A673 (cell line): ENCODE data around the gene CACNA2D4. TPM values are rescaled to one million over a fixed set of nuclear protein-coding genes. Genes with fewer than 3 reads are reported as not detected.

Experiments
- BruUV-seq: library from RNA; stranded (reverse); fragments of 400-500 nt; replicated peaks from 2 replicates; lab custom pipeline; 2021; lab: Mats Ljungman, UMichigan
- CTCF ChIA-PET: fragments of 300-600 bp; sonication (Branson Sonifier 250); formaldehyde crosslinking; loops from one replicate; lab custom pipeline; 2022; ENCODE audit warnings: antibody characterized with exemption; lab: Charles Lee
- POLR2A ChIA-PET: fragments of 300-600 bp; sonication (Branson Sonifier 250); formaldehyde crosslinking; loops from one replicate; lab custom pipeline; 2022; ENCODE audit warnings: antibody characterized with exemption; ENCODE audit not compliant: low non-redundant PET; lab: Charles Lee
- DNase-seq: peaks from one replicate; pipeline ENCODE4 v3.0.0-alpha.2; 2015; ENCODE audit warnings: low spot score
- H3K27ac ChIP-seq: fragments of 200-600 bp; sonication (generic); 2 replicates; pipeline ENCODE4 v1.5.1; 2016; ENCODE audit warnings: mixed run types, low read depth, mild to moderate bottlenecking, mixed read lengths, antibody characterized with exemption, low read length; ENCODE audit not compliant: poor library complexity, severe bottlenecking
- H3K27me3 ChIP-seq: fragments of 200-600 bp; sonication (generic); replicated peaks from 2 replicates; pipeline ENCODE4 v1.6.1; 2017; ENCODE audit warnings: mixed run types, low read depth, mild to moderate bottlenecking, mixed read lengths, antibody characterized with exemption, low read length; ENCODE audit not compliant: insufficient read depth, poor library complexity
- H3K36me3 ChIP-seq: fragments of 200-600 bp; sonication (generic); 2 replicates; pipeline ENCODE4 v1.6.1; 2016; ENCODE audit warnings: mixed run types, mild to moderate bottlenecking, mixed read lengths, antibody characterized with exemption, low read length; ENCODE audit not compliant: insufficient read depth, poor library complexity, severe bottlenecking
- H3K4me1 ChIP-seq: fragments of 200-600 bp; sonication (generic); 2 replicates; pipeline ENCODE4 v1.6.1; 2017; ENCODE audit warnings: mixed run types, mild to moderate bottlenecking, mixed read lengths, antibody characterized with exemption, low read length; ENCODE audit not compliant: insufficient read depth, poor library complexity, severe bottlenecking
- H3K4me3 ChIP-seq: fragments of 200-600 bp; sonication (generic); 2 replicates; pipeline ENCODE4 v1.5.1; 2016; ENCODE audit warnings: low read depth, mixed run types, mild to moderate bottlenecking, mixed read lengths, low read length; ENCODE audit not compliant: poor library complexity, severe bottlenecking
- H3K9me3 ChIP-seq: fragments of 200-600 bp; sonication (generic); 2 replicates; pipeline ENCODE4 v1.6.1; 2016; ENCODE audit warnings: mixed run types, low read depth, mild to moderate bottlenecking, mixed read lengths, antibody characterized with exemption, low read length; ENCODE audit not compliant: poor library complexity, severe bottlenecking
- EZH2 ChIP-seq: fragments of 200-600 bp; sonication (generic); IDR thresholded peaks from 2 replicates; pipeline ENCODE4 v1.6.1; 2017; ENCODE audit warnings: borderline replicate concordance, low read depth, mild to moderate bottlenecking, mixed read lengths, antibody characterized with exemption, low read length; ENCODE audit not compliant: poor library complexity, severe bottlenecking
- intact Hi-C: fragments of 100-400 bp; cut with micrococcal nuclease; formaldehyde crosslinking; loops from one replicate; pipeline ENCODE4 v1.10.0; 2022; ENCODE audit not compliant: unreplicated experiment
- total RNA-seq: library from RNA; stranded (reverse); gene quantifications from 2 replicates; pipeline ENCODE4 v1.2.3, GENCODE V29; 2021
- TF ChIP-seq, protein P1 (sequence below): fragments of 300-800, 200-600 bp; sonication (generic); conservative IDR thresholded peaks from 2 replicates; pipeline ENCODE4 v1.5.1; 2017; ENCODE audit warnings: low read depth, mild to moderate bottlenecking, antibody characterized with exemption, low read length, moderate library complexity, mixed read lengths

The CACNA2D4 gene
- total RNA-seq, 1 experiment from 2014 or later: 0.41 TPM

DNA sequence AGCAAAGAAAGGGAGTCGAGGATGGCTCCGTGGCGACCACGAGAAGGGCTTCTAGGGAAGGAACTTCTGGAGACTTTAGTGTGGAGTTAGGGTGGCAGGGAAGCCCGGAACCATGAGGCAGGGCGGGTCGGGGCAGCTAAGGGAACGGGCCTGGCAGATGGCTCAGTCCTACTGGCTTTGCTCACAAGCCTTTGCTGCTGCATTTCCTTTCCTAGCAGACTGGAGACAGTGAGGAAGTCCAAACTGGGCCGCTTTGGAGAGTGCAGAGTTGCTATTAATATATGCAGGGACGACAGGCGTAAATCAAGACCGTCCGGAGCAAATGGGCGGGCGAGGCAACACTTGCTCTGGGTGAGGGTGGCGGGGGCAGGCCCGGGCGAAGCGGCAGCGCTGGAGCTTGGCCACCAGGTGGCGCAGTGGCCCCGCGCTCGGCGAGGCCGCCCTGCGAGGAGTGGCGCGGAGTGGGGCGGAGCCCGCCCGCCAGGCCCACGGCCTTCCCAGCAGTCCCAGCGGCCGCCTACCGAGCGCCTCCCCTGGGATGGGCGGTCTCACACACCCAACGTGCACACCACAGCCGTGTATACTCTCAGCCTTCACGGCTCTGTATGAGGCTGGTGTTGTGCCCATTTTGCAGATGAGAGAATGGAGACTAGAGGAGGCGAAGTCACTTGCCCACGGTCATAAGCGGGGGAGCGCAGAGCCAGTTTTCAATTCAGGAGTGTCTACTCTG is 122.5 kb downstream of the CACNA2D4 start:
- peaks cover 4% of the 10 kb centered on the region for H3K4me1 ChIP-seq
- intact Hi-C loops: loop anchor here (1.0 to 10.0 kb wide), 3 partner anchors 144 to 786 kb away; no protein-coding TSS in a partner anchor
- H3K27me3 ChIP-seq: no peaks in the 10 kb centered on the region
- TF ChIP-seq, protein P1, sequence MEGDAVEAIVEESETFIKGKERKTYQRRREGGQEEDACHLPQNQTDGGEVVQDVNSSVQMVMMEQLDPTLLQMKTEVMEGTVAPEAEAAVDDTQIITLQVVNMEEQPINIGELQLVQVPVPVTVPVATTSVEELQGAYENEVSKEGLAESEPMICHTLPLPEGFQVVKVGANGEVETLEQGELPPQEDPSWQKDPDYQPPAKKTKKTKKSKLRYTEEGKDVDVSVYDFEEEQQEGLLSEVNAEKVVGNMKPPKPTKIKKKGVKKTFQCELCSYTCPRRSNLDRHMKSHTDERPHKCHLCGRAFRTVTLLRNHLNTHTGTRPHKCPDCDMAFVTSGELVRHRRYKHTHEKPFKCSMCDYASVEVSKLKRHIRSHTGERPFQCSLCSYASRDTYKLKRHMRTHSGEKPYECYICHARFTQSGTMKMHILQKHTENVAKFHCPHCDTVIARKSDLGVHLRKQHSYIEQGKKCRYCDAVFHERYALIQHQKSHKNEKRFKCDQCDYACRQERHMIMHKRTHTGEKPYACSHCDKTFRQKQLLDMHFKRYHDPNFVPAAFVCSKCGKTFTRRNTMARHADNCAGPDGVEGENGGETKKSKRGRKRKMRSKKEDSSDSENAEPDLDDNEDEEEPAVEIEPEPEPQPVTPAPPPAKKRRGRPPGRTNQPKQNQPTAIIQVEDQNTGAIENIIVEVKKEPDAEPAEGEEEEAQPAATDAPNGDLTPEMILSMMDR: peak; percentile 84
- TF ChIP-seq EZH2: no peak
- BruUV-seq: no TSS peak
- no peaks in the 10 kb centered on the region for H3K9me3 ChIP-seq
- peak overlapping the region; percentile 34 for H3K4me3 ChIP-seq
- no peak overlapping the region for H3K27ac ChIP-seq
- H3K36me3 ChIP-seq: no peaks in the 10 kb centered on the region
- ChIA-PET POLR2A (no interaction called here), CTCF (interaction anchor here (0.5 to 2.6 kb wide), 6 partner anchors 117 to 717 kb away, joined by 3 to 34 read pairs (median 6); no protein-coding TSS in a partner anchor)
- peak; percentile 95 for DNase-seq

DNA sequence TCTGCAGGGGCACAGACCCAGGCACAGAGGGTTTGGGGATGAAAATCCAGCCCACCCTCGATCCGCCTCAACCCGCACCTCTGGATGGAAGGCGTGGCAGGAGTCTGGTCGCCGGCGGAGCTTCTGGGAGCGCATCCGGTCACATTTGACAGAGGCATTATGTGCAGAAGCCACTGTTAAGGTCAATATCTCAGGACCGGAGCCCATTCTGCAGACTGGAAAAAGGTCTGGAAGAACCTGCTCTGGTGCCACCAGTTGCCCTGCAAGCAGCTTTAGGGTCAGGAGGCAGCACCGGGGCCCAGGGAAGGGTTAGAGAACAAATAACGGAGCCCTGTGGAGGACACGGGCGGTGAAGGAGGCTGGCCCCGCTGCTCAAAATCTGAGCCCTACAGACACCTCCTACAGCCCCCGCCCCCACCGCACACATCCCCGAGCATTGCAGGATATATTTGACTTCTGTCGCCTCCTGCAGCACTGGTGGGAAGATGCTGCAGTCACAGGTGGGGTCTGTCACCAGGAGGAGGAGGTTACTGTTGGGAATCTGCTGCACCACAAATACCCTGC is 123.1 kb downstream of the CACNA2D4 start:
- no peak for DNase-seq
- intact Hi-C loops: loop anchor here (5.0 to 10.0 kb wide), 2 partner anchors 239 to 787 kb away; no protein-coding TSS in a partner anchor
- H3K4me1 ChIP-seq: peaks cover 4% of the 10 kb centered on the region
- no peaks in the 10 kb centered on the region for H3K9me3 ChIP-seq
- H3K36me3 ChIP-seq: no peaks in the 10 kb centered on the region
- H3K4me3 ChIP-seq: no peak overlapping the region
- no peak for TF ChIP-seq EZH2
- TF ChIP-seq, protein P1: no peak
- ChIA-PET CTCF (interaction anchor here (0.6 to 2.6 kb wide), 4 partner anchors 142 to 718 kb away, joined by 3 to 34 read pairs (median 8); no protein-coding TSS in a partner anchor), POLR2A (no interaction called here)
- no peaks in the 10 kb centered on the region for H3K27me3 ChIP-seq
- BruUV-seq: no TSS peak
- H3K27ac ChIP-seq: no peak overlapping the region

DNA sequence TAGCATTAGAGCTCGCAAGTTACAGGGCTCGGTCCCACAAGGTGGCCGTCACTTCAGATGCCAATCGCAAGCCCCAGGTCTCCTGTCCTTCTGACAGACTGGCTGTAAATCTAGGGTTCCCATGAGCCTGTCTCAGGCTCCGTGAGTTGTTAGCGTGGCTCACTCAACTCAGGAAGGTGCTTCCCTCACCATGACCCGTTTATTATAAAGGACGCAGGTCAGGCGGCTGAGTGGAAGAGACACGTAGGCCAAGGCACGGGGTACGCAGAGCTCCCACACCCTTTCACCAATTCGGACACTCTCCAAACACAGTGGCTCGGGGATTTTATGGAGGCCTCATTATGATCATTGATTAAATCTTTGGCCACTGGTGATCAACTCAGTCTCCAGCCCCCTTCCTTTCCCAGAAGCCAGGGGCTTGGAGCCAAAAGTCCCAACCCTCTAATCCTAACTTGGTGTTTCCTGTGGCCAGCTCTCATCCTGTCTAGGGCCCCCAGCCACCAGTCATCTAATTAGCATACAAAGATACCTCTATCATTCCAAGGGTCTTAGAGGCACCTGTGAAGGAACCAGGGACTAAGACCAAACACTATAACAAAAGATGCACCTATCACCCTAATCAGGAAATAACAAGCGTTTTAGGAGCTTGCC is 123.9 kb downstream of the CACNA2D4 start:
- ChIA-PET CTCF (interaction anchor here (0.6 to 2.6 kb wide), 3 partner anchors 145 to 1263 kb away, joined by 4 to 34 read pairs (median 5); no protein-coding TSS in a partner anchor), POLR2A (interaction anchor here (0.7 kb wide), 1 partner anchor 9 kb away, joined by 3 read pairs; no protein-coding TSS in a partner anchor)
- no peak overlapping the region for H3K4me3 ChIP-seq
- H3K27ac ChIP-seq: no peak overlapping the region
- H3K9me3 ChIP-seq: no peaks in the 10 kb centered on the region
- peaks cover 4% of the 10 kb centered on the region for H3K4me1 ChIP-seq
- no peaks in the 10 kb centered on the region for H3K27me3 ChIP-seq
- TF ChIP-seq EZH2: no peak
- TF ChIP-seq, protein P1: no peak
- no peaks in the 10 kb centered on the region for H3K36me3 ChIP-seq
- DNase-seq: no peak
- no TSS peak for BruUV-seq
- intact Hi-C loops: loop anchor here (5.0 to 10.0 kb wide), 3 partner anchors 162 to 788 kb away; no protein-coding TSS in a partner anchor
